HepG2 (cell line): ENCODE data around the gene HMX1. TPM values are rescaled to one million over a fixed set of nuclear protein-coding genes. Genes with fewer than 3 reads are reported as not detected.

ENCODE experiments used
- ATAC-seq: fragments of 200-7000 bp; cut with Tn5 transposase; 3 replicates; pipeline ENCODE4 v1.9.1; 2020; ENCODE audit warnings: mild to moderate bottlenecking, moderate library complexity
- BruUV-seq: library from RNA; stranded (reverse); fragments of 400-500 nt; replicated peaks from 2 replicates; lab custom pipeline; 2021; lab: Mats Ljungman, UMichigan
- CTCF ChIA-PET: fragments of 300-600 bp; formaldehyde crosslinking; extraction: SDS; loops from one replicate; lab custom pipeline; 2021; ENCODE audit warnings: low total read pairs, inconsistent platforms, low intra/inter-chr PET ratio; lab: Yijun Ruan, JAX
- POLR2A ChIA-PET: fragments of 350-600 bp; sonication (Branson Sonifier 250); formaldehyde crosslinking; loops from one replicate; lab custom pipeline; 2020; ENCODE audit warnings: antibody characterized with exemption, inconsistent platforms; lab: Yijun Ruan, JAX
- DNase-seq: peaks from one replicate; pipeline ENCODE4 v3.0.0-alpha.2; 2015; ENCODE audit warnings: low spot score
- FAIRE-seq: peaks from 3 replicates; lab custom pipeline; 2011; peaks lifted over from hg19 to GRCh38; lab: Jason Lieb, UNC
- H2AFZ ChIP-seq: one replicate; pipeline ENCODE4 v1.6.1; 2011; ENCODE audit warnings: low read length, inconsistent platforms
- H3K27ac ChIP-seq: fragments of 300-600 bp; 3 replicates; pipeline ENCODE4 v1.8.0; 2011; ENCODE audit warnings: mixed run types, mild to moderate bottlenecking, mixed read lengths, low read length, inconsistent platforms; ENCODE audit not compliant: insufficient read depth; ENCODE audit errors: extremely low read length
- H3K27me3 ChIP-seq, 2 experiments: fragments of 200-600 bp in 1 of 2; 2 replicates in 1 of 2; 3 replicates in 1 of 2; pipeline versions ENCODE4 v1.6.0 to v1.8.0; 2011; ENCODE audit warnings: low read length in 2 of 2, mild to moderate bottlenecking in 2 of 2, moderate library complexity in 2 of 2, inconsistent platforms in 1 of 2; ENCODE audit not compliant: insufficient read depth in 2 of 2, control insufficient read depth in 1 of 2
- H3K36me3 ChIP-seq, 2 experiments: fragments of 200-600 bp in 1 of 2; replicated peaks in 1 of 2; 2 replicates in 1 of 2; 3 replicates in 1 of 2; pipeline versions ENCODE4 v1.5.1 to v1.8.0; 2011; ENCODE audit warnings: low read length in 2 of 2, inconsistent platforms in 1 of 2; ENCODE audit not compliant: insufficient read depth in 2 of 2, control insufficient read depth in 1 of 2
- H3K4me1 ChIP-seq: 2 replicates; pipeline ENCODE4 v1.5.1; 2012; ENCODE audit warnings: low read length, inconsistent platforms; ENCODE audit not compliant: insufficient read depth
- H3K4me2 ChIP-seq: 2 replicates; pipeline ENCODE4 v1.6.0; 2011; ENCODE audit warnings: low read depth, low read length, inconsistent platforms
- H3K4me3 ChIP-seq, 3 experiments: fragments of 200-600 bp in 1 of 3; sonication (generic), shearing (Covaris generic) in 1 of 3; replicated peaks in 1 of 3; 2 replicates each; pipeline ENCODE4 v1.5.1; 2011 to 2016; ENCODE audit warnings: low read length in 3 of 3, inconsistent platforms in 2 of 3, low read depth in 2 of 3, mild to moderate bottlenecking in 2 of 3, control low read depth in 1 of 3, mixed read lengths in 1 of 3; ENCODE audit not compliant: insufficient read depth in 1 of 3
- H3K79me2 ChIP-seq: one replicate; pipeline ENCODE4 v1.6.1; 2011; ENCODE audit warnings: low read length, inconsistent platforms; ENCODE audit not compliant: insufficient read depth
- H3K9ac ChIP-seq: 2 replicates; pipeline ENCODE4 v1.6.0; 2011; ENCODE audit warnings: mild to moderate bottlenecking, low read depth, low read length, inconsistent platforms; ENCODE audit not compliant: insufficient read depth
- H3K9me3 ChIP-seq: 2 replicates; pipeline ENCODE4 v1.5.1; 2012; ENCODE audit warnings: mild to moderate bottlenecking, low read length
- H4K20me1 ChIP-seq: 2 replicates; pipeline ENCODE4 v1.6.0; 2011; ENCODE audit warnings: inconsistent platforms, mild to moderate bottlenecking, low read length, moderate library complexity; ENCODE audit not compliant: insufficient read depth
- JUNB ChIP-seq: sonication (generic); formaldehyde crosslinking; IDR thresholded peaks from 2 replicates; pipeline ENCODE4 v1.8.0; 2022; ENCODE audit warnings: missing genetic modification reagents, mild to moderate bottlenecking, borderline replicate concordance
- MTA3 ChIP-seq: sonication (generic); formaldehyde crosslinking; IDR thresholded peaks from 2 replicates; pipeline ENCODE4 v1.4.0; 2020; ENCODE audit warnings: missing genetic modification reagents
- MTF2 ChIP-seq: sonication (generic); formaldehyde crosslinking; IDR thresholded peaks from 2 replicates; pipeline ENCODE4 v1.5.0; 2020; ENCODE audit warnings: missing genetic modification reagents, borderline replicate concordance
- NR1H2 ChIP-seq: sonication (generic); formaldehyde crosslinking; IDR thresholded peaks from 2 replicates; pipeline ENCODE4 v1.8.1; 2022; ENCODE audit warnings: low read depth, missing genetic modification reagents, borderline replicate concordance
- RNF2 ChIP-seq: fragments of 450-650 bp; conservative IDR thresholded peaks from 2 replicates; pipeline ENCODE4 v1.6.1; 2016; ENCODE audit warnings: low read depth
- RORA ChIP-seq: sonication (generic); formaldehyde crosslinking; IDR thresholded peaks from 2 replicates; pipeline ENCODE4 v1.5.0; 2020; ENCODE audit warnings: mild to moderate bottlenecking, missing genetic modification reagents, moderate library complexity
- YY1 ChIP-seq: IDR thresholded peaks from 2 replicates; pipeline ENCODE4 v1.6.1; 2011; ENCODE audit warnings: low read length, low read depth, moderate library complexity, mild to moderate bottlenecking; ENCODE audit not compliant: insufficient read depth, insufficient replicate concordance
- ZBTB42 ChIP-seq: sonication (generic); formaldehyde crosslinking; IDR thresholded peaks from 2 replicates; pipeline ENCODE4 v1.5.0; 2020; ENCODE audit warnings: mild to moderate bottlenecking, missing genetic modification reagents
- ZNF263 ChIP-seq: sonication (generic); formaldehyde crosslinking; IDR thresholded peaks from 2 replicates; pipeline ENCODE4 v1.4.0; 2020; ENCODE audit warnings: missing genetic modification reagents
- ZNF326 ChIP-seq: sonication (generic); formaldehyde crosslinking; IDR thresholded peaks from 2 replicates; pipeline ENCODE4 v1.4.0; 2020; ENCODE audit warnings: missing genetic modification reagents, borderline replicate concordance
- ZNF615 ChIP-seq: sonication (generic); formaldehyde crosslinking; IDR thresholded peaks from 2 replicates; pipeline ENCODE4 v1.5.0; 2020; ENCODE audit warnings: mild to moderate bottlenecking, missing genetic modification reagents, borderline replicate concordance
- ZSCAN30 ChIP-seq: sonication (generic); formaldehyde crosslinking; IDR thresholded peaks from 2 replicates; pipeline ENCODE4 v1.5.0; 2020; ENCODE audit warnings: mild to moderate bottlenecking, missing genetic modification reagents
- WGBS: methylation state at CpG from one replicate; pipeline ENCODE4 v1.1.6; 2017; ENCODE audit warnings: low lambda C conversion rate; 5-methylcytosine and 5-hydroxymethylcytosine counted together
- in situ Hi-C: cut with HindIII; loops from 2 replicates; pipeline ENCODE4 v1.10.0; 2017; ENCODE audit warnings: low pct_unique_long_range_greater_than_20kb; ENCODE audit not compliant: extremely low pct_ligation_motif_present
- intact Hi-C: fragments of 100-400 bp; cut with micrococcal nuclease; formaldehyde crosslinking; loops from one replicate; pipeline ENCODE4 v1.10.0; 2022; ENCODE audit not compliant: unreplicated experiment
- polyA plus RNA-seq, 8 experiments: library from polyadenylated mRNA; depleted of rRNA in 3 of 8; stranded (reverse) in 7 of 8; unstranded in 1 of 8; fragments of >200 nt; fragmentation: Illumina TruSeq in 4 of 8; extraction: Trizol in 4 of 8; gene quantifications; 2 replicates each; pipeline versions ENCODE4 v1.2.1 to v1.2.3, GENCODE V29; 2011 to 2016; ENCODE audit warnings: low read depth in 4 of 8, missing spikeins in 1 of 8, mixed read lengths in 1 of 8; ENCODE audit not compliant: insufficient read depth in 1 of 8
- total RNA-seq, 5 experiments: library from RNA; depleted of rRNA; stranded (reverse); fragments of >200 nt; fragmentation: Illumina TruSeq; extraction: Trizol; gene quantifications; 2 replicates each; pipeline ENCODE4 v1.2.3, GENCODE V29; 2016; ENCODE audit warnings: low read depth in 1 of 5
- TF ChIP-seq, protein P1 (sequence below): sonication (generic); formaldehyde crosslinking; IDR thresholded peaks from 2 replicates; pipeline ENCODE4 v1.9.0; 2021; ENCODE audit warnings: missing genetic modification reagents, borderline replicate concordance
- TF ChIP-seq, protein P2 (sequence below): sonication (generic); formaldehyde crosslinking; IDR thresholded peaks from 2 replicates; pipeline ENCODE4 v1.8.0; 2022; ENCODE audit warnings: missing genetic modification reagents, low read depth, mild to moderate bottlenecking, borderline replicate concordance
- TF ChIP-seq, protein P3 (sequence below): sonication (generic); formaldehyde crosslinking; conservative IDR thresholded peaks from 2 replicates; pipeline ENCODE4 v1.4.0; 2020; ENCODE audit warnings: missing genetic modification reagents
- TF ChIP-seq, protein P4 (sequence below): sonication (generic); formaldehyde crosslinking; IDR thresholded peaks from 2 replicates; pipeline ENCODE4 v1.4.0; 2020; ENCODE audit warnings: mild to moderate bottlenecking, missing genetic modification reagents

HMX1 gene
- total and polyA plus RNA-seq, 2 of the 13 experiments (the other 11 are each of a cell fraction or from before 2014, with no cell fraction given): not detected

DNA sequence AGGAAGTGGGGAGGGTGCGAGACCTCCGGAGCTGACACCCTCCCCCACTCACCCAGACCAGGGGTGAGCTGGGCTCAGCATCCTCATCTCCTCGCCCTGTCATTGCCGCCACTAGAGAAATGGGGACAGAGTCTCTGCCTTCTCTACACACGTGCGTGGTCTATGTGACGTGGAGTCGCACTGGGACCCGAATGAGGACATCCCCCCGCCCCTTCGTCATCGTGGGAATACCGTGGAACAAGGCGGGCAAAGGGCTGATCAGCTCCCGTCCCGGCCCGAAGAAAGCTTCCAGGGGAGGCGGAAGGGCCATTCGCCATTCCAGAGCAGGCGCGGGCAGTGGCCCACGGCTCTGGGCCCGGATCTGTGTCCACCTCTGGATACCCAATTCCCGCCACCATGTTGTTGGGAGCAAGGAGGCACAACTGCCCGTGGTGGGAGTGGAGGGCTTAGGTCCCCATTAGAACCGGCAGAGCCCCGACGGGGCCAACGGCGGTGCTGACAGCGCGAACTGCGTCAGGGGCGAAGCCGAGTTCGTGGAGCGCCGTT is 12.0 kb downstream of the HMX1 start:
- no peak overlapping the region for H2AFZ ChIP-seq
- intact Hi-C loops: no loop called here
- no peak for DNase-seq
- H3K27ac ChIP-seq: no peak overlapping the region
- peaks cover 13 to 90% of the 10 kb centered on the region in 2 experiments; a peak in 4 of 5 replicates for H3K27me3 ChIP-seq
- in situ Hi-C loops: no loop called here
- H4K20me1 ChIP-seq: no peaks in the 10 kb centered on the region
- no peak overlapping the region for H3K9ac ChIP-seq
- BruUV-seq: no TSS peak
- ChIA-PET POLR2A (no interaction called here), CTCF (no interaction called here)
- H3K4me1 ChIP-seq: no peaks in the 10 kb centered on the region
- H3K79me2 ChIP-seq: no peaks in the 10 kb centered on the region
- H3K9me3 ChIP-seq: no peaks in the 10 kb centered on the region
- no peak overlapping the region for H3K4me2 ChIP-seq
- 0% methylated on average over 4 of the region's 38 CpGs for WGBS
- H3K36me3 ChIP-seq: no peaks in the 10 kb centered on the region
- ATAC-seq: no peak
- FAIRE-seq: no peak
- no peak overlapping the region for H3K4me3 ChIP-seq
- TF ChIP-seq ZSCAN30 (no peak), MTA3 (CRISPR knock-in tag) (no peak), JUNB (CRISPR knock-in tag) (no peak), ZBTB42 (CRISPR knock-in tag) (no peak), ZNF326 (CRISPR knock-in tag) (no peak), RORA (no peak), ZNF615 (CRISPR knock-in tag) (no peak), ZNF263 (CRISPR knock-in tag) (no peak), RNF2 (no peak), NR1H2 (CRISPR knock-in tag) (no peak), MTF2 (CRISPR knock-in tag) (no peak), YY1 (no peak)
- TF ChIP-seq, protein P1, sequence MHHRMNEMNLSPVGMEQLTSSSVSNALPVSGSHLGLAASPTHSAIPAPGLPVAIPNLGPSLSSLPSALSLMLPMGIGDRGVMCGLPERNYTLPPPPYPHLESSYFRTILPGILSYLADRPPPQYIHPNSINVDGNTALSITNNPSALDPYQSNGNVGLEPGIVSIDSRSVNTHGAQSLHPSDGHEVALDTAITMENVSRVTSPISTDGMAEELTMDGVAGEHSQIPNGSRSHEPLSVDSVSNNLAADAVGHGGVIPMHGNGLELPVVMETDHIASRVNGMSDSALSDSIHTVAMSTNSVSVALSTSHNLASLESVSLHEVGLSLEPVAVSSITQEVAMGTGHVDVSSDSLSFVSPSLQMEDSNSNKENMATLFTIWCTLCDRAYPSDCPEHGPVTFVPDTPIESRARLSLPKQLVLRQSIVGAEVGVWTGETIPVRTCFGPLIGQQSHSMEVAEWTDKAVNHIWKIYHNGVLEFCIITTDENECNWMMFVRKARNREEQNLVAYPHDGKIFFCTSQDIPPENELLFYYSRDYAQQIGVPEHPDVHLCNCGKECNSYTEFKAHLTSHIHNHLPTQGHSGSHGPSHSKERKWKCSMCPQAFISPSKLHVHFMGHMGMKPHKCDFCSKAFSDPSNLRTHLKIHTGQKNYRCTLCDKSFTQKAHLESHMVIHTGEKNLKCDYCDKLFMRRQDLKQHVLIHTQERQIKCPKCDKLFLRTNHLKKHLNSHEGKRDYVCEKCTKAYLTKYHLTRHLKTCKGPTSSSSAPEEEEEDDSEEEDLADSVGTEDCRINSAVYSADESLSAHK: no peak
- TF ChIP-seq, protein P2, sequence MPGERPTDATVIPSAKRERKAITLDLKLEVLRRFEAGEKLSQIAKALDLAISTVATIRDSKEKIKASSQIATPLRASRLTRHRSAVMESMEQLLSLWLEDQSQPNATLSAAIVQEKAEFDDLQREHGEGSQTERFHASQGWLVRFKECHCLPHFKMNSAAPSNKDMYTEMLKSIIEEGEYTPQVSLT (CRISPR knock-in tag): no peak
- TF ChIP-seq, protein P3, sequence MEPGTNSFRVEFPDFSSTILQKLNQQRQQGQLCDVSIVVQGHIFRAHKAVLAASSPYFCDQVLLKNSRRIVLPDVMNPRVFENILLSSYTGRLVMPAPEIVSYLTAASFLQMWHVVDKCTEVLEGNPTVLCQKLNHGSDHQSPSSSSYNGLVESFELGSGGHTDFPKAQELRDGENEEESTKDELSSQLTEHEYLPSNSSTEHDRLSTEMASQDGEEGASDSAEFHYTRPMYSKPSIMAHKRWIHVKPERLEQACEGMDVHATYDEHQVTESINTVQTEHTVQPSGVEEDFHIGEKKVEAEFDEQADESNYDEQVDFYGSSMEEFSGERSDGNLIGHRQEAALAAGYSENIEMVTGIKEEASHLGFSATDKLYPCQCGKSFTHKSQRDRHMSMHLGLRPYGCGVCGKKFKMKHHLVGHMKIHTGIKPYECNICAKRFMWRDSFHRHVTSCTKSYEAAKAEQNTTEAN (CRISPR knock-in tag): no peak
- TF ChIP-seq, protein P4, sequence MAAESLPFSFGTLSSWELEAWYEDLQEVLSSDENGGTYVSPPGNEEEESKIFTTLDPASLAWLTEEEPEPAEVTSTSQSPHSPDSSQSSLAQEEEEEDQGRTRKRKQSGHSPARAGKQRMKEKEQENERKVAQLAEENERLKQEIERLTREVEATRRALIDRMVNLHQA: no peak
- TF ChIP-seq, all 625 proteins: peak for 0
